Smooth muscle cell (in vitro differentiated cells): Measurements from ENCODE around the gene ESRRB. TPM values are rescaled to one million over a fixed set of nuclear protein-coding genes. Genes with fewer than 3 reads are reported as not detected.

Experiments used
- DNase-seq: peaks from one replicate; lab custom pipeline; 2025; ENCODE audit not compliant: unreplicated experiment; lab: John Stamatoyannopoulos, UW
- H2AFZ ChIP-seq: fragments of 200-600 bp; sonication (generic); 2 replicates; pipeline ENCODE4 v1.6.0; 2016; ENCODE audit warnings: antibody characterized with exemption, low read depth, mild to moderate bottlenecking
- H3F3A ChIP-seq: fragments of 200-600 bp; sonication (generic); 2 replicates; pipeline ENCODE4 v1.6.0; 2017; ENCODE audit warnings: antibody characterized with exemption, low read depth
- H3K27ac ChIP-seq: fragments of 200-600 bp; sonication (generic); 2 replicates; pipeline ENCODE4 v1.5.1; 2016; ENCODE audit warnings: low read depth, mild to moderate bottlenecking
- H3K27me3 ChIP-seq: fragments of 200-600 bp; sonication (generic); 2 replicates; pipeline ENCODE4 v1.6.1; 2016; ENCODE audit warnings: low read depth, mild to moderate bottlenecking
- H3K36me3 ChIP-seq: fragments of 200-600 bp; sonication (generic); 2 replicates; pipeline ENCODE4 v1.5.1; 2016; ENCODE audit warnings: low read depth
- H3K4me1 ChIP-seq: fragments of 200-600 bp; sonication (generic); 2 replicates; pipeline ENCODE4 v1.5.1; 2016; ENCODE audit warnings: low read depth
- H3K4me2 ChIP-seq: fragments of 200-600 bp; sonication (generic); 2 replicates; pipeline ENCODE4 v1.6.0; 2016; ENCODE audit warnings: mild to moderate bottlenecking
- H3K4me3 ChIP-seq: fragments of 200-600 bp; sonication (generic); 2 replicates; pipeline ENCODE4 v1.5.1; 2016; ENCODE audit warnings: mild to moderate bottlenecking
- H3K79me2 ChIP-seq: fragments of 200-600 bp; sonication (generic); 2 replicates; pipeline ENCODE4 v1.6.0; 2016; ENCODE audit warnings: low read depth, mild to moderate bottlenecking
- H3K9ac ChIP-seq: fragments of 200-600 bp; sonication (generic); 2 replicates; pipeline ENCODE4 v1.6.0; 2016; ENCODE audit warnings: low read depth
- H3K9me3 ChIP-seq: fragments of 200-600 bp; sonication (generic); replicated peaks from 2 replicates; pipeline ENCODE4 v1.5.1; 2016; ENCODE audit warnings: low read depth
- H4K20me1 ChIP-seq: fragments of 200-600 bp; sonication (generic); 2 replicates; pipeline ENCODE4 v1.6.0; 2016; ENCODE audit warnings: low read depth
- WGBS: methylation state at CpG from one replicate; pipeline ENCODE4 v1.1.7; 2016; ENCODE audit warnings: low lambda C conversion rate; 5-methylcytosine and 5-hydroxymethylcytosine counted together
- polyA plus RNA-seq: library from polyadenylated mRNA; unstranded; fragments of >200 nt; fragmentation: Nextera tagmentation; extraction: Ambion mirVana; gene quantifications from 2 replicates; pipeline ENCODE4 v1.2.1, GENCODE V29; 2016
- total RNA-seq: library from RNA; depleted of rRNA; stranded (reverse); fragments of >200 nt; gene quantifications from 2 replicates; pipeline ENCODE4 v1.2.3, GENCODE V29; 2014
- TF ChIP-seq, protein P1 (sequence below): fragments of 200-600 bp; sonication (generic); IDR thresholded peaks from 2 replicates; pipeline ENCODE4 v1.5.1; 2017; ENCODE audit warnings: borderline replicate concordance, mild to moderate bottlenecking, antibody characterized with exemption; ENCODE audit not compliant: insufficient read depth, poor library complexity, severe bottlenecking

ESRRB gene
- total and polyA plus RNA-seq, 2 experiments from 2014 or later = 0.72 TPM; not detected in 1

DNA sequence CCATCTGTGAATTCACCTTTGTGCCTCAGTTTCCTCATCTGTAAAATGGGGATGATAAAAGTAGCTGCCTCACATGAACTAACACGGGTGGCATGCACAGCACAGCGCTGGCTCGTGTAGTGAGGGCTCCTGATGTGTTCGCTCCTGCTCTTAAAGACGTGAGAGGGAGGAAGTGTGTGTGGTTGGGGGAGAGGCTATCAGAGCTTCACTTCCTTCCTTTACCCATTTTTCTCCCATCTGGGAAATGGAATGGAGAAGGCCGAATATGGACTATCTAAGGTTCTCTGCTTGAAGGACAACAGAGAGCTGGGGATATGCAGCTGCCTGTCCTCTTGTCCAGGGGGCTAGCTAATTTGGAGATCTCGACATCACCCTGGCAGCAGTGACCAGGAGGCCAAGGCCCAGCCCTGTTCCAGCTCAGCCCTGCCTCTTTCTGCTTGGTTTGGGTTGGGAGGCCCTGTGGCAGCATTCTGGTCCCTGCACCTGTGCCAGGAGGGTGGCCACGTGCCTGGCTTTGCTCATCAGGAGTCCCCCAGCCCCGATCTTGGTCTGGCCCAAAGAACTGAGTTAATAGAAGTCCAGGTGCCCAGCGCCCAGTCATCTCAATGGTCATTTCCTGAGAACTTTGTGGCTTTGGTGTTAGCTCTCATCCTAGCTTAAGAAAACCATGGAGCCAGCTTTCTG, 44.5 kb upstream of the ESRRB start:
- TF ChIP-seq, protein P1, sequence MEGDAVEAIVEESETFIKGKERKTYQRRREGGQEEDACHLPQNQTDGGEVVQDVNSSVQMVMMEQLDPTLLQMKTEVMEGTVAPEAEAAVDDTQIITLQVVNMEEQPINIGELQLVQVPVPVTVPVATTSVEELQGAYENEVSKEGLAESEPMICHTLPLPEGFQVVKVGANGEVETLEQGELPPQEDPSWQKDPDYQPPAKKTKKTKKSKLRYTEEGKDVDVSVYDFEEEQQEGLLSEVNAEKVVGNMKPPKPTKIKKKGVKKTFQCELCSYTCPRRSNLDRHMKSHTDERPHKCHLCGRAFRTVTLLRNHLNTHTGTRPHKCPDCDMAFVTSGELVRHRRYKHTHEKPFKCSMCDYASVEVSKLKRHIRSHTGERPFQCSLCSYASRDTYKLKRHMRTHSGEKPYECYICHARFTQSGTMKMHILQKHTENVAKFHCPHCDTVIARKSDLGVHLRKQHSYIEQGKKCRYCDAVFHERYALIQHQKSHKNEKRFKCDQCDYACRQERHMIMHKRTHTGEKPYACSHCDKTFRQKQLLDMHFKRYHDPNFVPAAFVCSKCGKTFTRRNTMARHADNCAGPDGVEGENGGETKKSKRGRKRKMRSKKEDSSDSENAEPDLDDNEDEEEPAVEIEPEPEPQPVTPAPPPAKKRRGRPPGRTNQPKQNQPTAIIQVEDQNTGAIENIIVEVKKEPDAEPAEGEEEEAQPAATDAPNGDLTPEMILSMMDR = no peak
- no peak overlapping the region for H2AFZ ChIP-seq
- no peaks in the 10 kb centered on the region for H4K20me1 ChIP-seq

DNA sequence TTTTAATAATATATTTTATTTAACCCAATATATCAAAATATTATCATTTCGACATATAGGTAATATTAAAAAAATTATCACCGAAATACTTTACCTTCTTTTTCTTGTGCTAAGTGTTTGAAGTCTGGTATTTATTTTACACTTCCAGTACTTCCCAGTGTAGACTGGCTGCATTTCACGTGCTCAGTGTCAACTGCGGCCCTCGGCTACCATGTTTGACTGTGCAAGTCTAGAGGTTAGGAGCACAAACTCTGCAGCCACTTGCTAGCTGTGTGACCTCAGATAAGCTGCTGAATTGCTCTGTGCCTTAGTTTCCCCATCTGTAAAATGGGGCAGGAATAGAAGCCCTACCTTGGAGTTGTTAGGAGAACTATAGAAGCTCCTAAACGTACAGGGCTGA, 42.3 kb upstream of the ESRRB start:
- no peaks in the 10 kb centered on the region for H3K4me1 ChIP-seq
- H3K9me3 ChIP-seq = no peaks in the 10 kb centered on the region
- no peaks in the 10 kb centered on the region for H4K20me1 ChIP-seq
- H3F3A ChIP-seq = no peaks in the 10 kb centered on the region
- no peak overlapping the region for H3K4me2 ChIP-seq
- TF ChIP-seq, protein P1 = no peak
- no peak overlapping the region for H3K9ac ChIP-seq
- no peak for DNase-seq
- H3K27ac ChIP-seq = no peak overlapping the region
- H3K4me3 ChIP-seq = no peak overlapping the region
- H3K27me3 ChIP-seq = peaks cover 36% of the 10 kb centered on the region
- H2AFZ ChIP-seq = no peak overlapping the region
- WGBS = 94% methylated on average over 6 of the region's 6 CpGs
- H3K79me2 ChIP-seq = no peaks in the 10 kb centered on the region
- H3K36me3 ChIP-seq = no peaks in the 10 kb centered on the region

More for the DNA sequence above, 44.5 kb upstream of the ESRRB start:
- Histone ChIP-seq H3K9me3 (no peaks in the 10 kb centered on the region), H3K4me3 (no peak overlapping the region), H3K9ac (no peak overlapping the region), H3F3A (no peaks in the 10 kb centered on the region), H3K27me3 (peaks cover 45% of the 10 kb centered on the region), H3K4me2 (no peak overlapping the region), H3K27ac (no peak overlapping the region), H3K79me2 (no peaks in the 10 kb centered on the region), H3K36me3 (no peaks in the 10 kb centered on the region), H3K4me1 (no peaks in the 10 kb centered on the region)
- no peak for DNase-seq
- 89% methylated on average over 10 of the region's 10 CpGs for WGBS

GRCh38 chr14:76334316-76334715, 41.6 kb upstream of the ESRRB start:
- Histone ChIP-seq H4K20me1 (no peaks in the 10 kb centered on the region), H3K27me3 (peaks cover 29% of the 10 kb centered on the region), H3K4me2 (no peak overlapping the region), H3K79me2 (no peaks in the 10 kb centered on the region), H3K36me3 (no peaks in the 10 kb centered on the region), H3K4me3 (no peak overlapping the region), H3K9ac (no peak overlapping the region), H2AFZ (no peak overlapping the region), H3F3A (no peaks in the 10 kb centered on the region), H3K27ac (no peak overlapping the region), H3K4me1 (no peaks in the 10 kb centered on the region), H3K9me3 (no peaks in the 10 kb centered on the region)
- 85% methylated on average over 11 of the region's 11 CpGs for WGBS
- TF ChIP-seq, protein P1 = no peak
- DNase-seq = no peak

GRCh38 chr14:76336876-76337275, 39.1 kb upstream of the ESRRB start:
- no peaks in the 10 kb centered on the region for H3K36me3 ChIP-seq
- WGBS = 90% methylated on average over 8 of the region's 8 CpGs
- no peak overlapping the region for H3K4me2 ChIP-seq
- peaks cover 6% of the 10 kb centered on the region for H3K27me3 ChIP-seq
- H3K9ac ChIP-seq = no peak overlapping the region
- H2AFZ ChIP-seq = no peak overlapping the region
- no peaks in the 10 kb centered on the region for H3F3A ChIP-seq
- no peaks in the 10 kb centered on the region for H4K20me1 ChIP-seq
- H3K4me3 ChIP-seq = no peak overlapping the region
- H3K9me3 ChIP-seq = no peaks in the 10 kb centered on the region
- no peaks in the 10 kb centered on the region for H3K4me1 ChIP-seq
- H3K27ac ChIP-seq = no peak overlapping the region
- no peaks in the 10 kb centered on the region for H3K79me2 ChIP-seq
- TF ChIP-seq, protein P1 = no peak
- DNase-seq = no peak
